ENCODE data around the gene SUMF1.

GRCh38 chr3:4407941-4408340, 59.1 kb downstream of the SUMF1 start:
- no peak for TF ChIP-seq EZH2 (IDR thresholded peaks at IDR 0.05)
- TF ChIP-seq POLR2AphosphoS5 (IDR thresholded peaks at IDR 0.05; ENCODE audit: borderline replicate concordance, low read depth, low read length), result no peak
